Endothelial cell (in vitro differentiated cells): ENCODE results near the gene SPOCK1. TPM values are rescaled to one million over a fixed set of nuclear protein-coding genes. Genes with fewer than 3 reads are reported as not detected.

ENCODE experiments used
- DNase-seq: peaks from one replicate; pipeline ENCODE4 v3.0.0; 2021; ENCODE audit warnings: low spot score
- H3K27ac Mint-ChIP-seq: one replicate; pipeline ENCODE4 v1.8.0; 2021; ENCODE audit warnings: mixed read lengths, inconsistent platforms; ENCODE audit not compliant: unreplicated experiment
- H3K27me3 Mint-ChIP-seq: one replicate; pipeline ENCODE4 v1.8.0; 2021; ENCODE audit warnings: mild to moderate bottlenecking, moderate library complexity, mixed read lengths, inconsistent platforms; ENCODE audit not compliant: unreplicated experiment
- H3K36me3 Mint-ChIP-seq: one replicate; pipeline ENCODE4 v1.8.0; 2021; ENCODE audit warnings: mild to moderate bottlenecking, low read depth, mixed read lengths, inconsistent platforms; ENCODE audit not compliant: unreplicated experiment
- H3K4me1 Mint-ChIP-seq: one replicate; pipeline ENCODE4 v1.8.0; 2021; ENCODE audit warnings: mild to moderate bottlenecking, mixed read lengths, inconsistent platforms; ENCODE audit not compliant: unreplicated experiment
- H3K4me3 Mint-ChIP-seq: one replicate; pipeline ENCODE4 v1.8.0; 2021; ENCODE audit warnings: mild to moderate bottlenecking, mixed read lengths, inconsistent platforms; ENCODE audit not compliant: unreplicated experiment
- H3K9me3 Mint-ChIP-seq: one replicate; pipeline ENCODE4 v1.8.0; 2021; ENCODE audit warnings: mixed read lengths, inconsistent platforms; ENCODE audit not compliant: unreplicated experiment
- total RNA-seq: library from RNA; stranded (reverse); fragmentation: NEBNext Ultra II Directional; extraction: Animal tissue kit (Norgen Biotek cat#: 25700); gene quantifications from one replicate; pipeline ENCODE4 v1.2.1, GENCODE V29; 2021; ENCODE audit not compliant: unreplicated experiment
- TF ChIP-seq, protein P1 (sequence below): fragments of 200-600 bp; sonication (generic); IDR thresholded peaks from one replicate; pipeline ENCODE4 v1.5.0; 2021; ENCODE audit warnings: antibody characterized with exemption; ENCODE audit not compliant: unreplicated experiment

Gene SPOCK1
- total RNA-seq, 1 donor from 2014 or later: 8.7 TPM

DNA sequence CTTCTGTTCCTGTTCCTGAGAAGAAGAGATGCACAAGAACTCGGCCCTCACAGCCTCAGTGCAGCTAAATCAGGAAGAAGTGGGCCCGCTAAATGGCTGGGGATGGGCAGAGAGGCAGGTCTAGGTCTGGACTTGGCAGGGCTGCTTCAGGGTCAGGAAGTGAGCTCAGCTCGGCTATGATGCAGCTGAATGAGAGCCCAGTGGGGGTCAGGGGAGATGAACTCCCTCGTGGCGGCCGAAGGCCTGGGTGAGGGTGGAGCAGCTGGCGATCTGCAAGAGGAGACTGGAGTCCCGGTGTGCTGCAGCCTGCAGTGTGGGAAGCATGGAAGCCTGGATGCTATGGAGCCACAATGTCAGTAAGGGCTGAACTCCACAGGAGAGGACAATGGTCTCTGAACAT is 466.2 kb downstream of the SPOCK1 start:
- peaks cover 7% of the 10 kb centered on the region for H3K27me3 Mint-ChIP-seq
- H3K27ac Mint-ChIP-seq: peak overlapping the region; percentile 54
- peaks cover 3% of the 10 kb centered on the region for H3K36me3 Mint-ChIP-seq
- DNase-seq: no peak
- TF ChIP-seq, protein P1, sequence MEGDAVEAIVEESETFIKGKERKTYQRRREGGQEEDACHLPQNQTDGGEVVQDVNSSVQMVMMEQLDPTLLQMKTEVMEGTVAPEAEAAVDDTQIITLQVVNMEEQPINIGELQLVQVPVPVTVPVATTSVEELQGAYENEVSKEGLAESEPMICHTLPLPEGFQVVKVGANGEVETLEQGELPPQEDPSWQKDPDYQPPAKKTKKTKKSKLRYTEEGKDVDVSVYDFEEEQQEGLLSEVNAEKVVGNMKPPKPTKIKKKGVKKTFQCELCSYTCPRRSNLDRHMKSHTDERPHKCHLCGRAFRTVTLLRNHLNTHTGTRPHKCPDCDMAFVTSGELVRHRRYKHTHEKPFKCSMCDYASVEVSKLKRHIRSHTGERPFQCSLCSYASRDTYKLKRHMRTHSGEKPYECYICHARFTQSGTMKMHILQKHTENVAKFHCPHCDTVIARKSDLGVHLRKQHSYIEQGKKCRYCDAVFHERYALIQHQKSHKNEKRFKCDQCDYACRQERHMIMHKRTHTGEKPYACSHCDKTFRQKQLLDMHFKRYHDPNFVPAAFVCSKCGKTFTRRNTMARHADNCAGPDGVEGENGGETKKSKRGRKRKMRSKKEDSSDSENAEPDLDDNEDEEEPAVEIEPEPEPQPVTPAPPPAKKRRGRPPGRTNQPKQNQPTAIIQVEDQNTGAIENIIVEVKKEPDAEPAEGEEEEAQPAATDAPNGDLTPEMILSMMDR: no peak
- H3K9me3 Mint-ChIP-seq: peaks cover 4% of the 10 kb centered on the region
- H3K4me3 Mint-ChIP-seq: no peak overlapping the region
- peaks cover 41% of the 10 kb centered on the region for H3K4me1 Mint-ChIP-seq

DNA sequence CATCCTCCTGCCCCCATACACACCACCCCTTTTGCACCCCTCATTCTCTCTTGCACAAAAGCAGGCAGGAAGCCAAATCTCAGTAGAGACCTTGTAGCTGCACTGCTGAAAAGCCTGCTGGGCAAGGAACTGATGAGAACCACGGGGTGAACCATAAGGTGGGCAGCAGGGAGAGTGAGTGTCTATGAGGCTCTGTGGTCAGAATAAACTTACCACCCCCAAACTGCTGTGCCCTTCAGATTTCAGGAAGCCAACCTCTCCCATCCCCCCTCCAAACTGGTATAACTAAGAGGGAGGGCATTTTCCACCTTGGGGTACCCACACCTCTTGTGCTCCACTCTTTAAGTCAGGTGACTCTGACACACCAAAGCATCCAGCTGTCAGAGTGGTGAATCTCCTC is 471.4 kb downstream of the SPOCK1 start:
- no peaks in the 10 kb centered on the region for H3K9me3 Mint-ChIP-seq
- H3K4me1 Mint-ChIP-seq: peaks cover 15% of the 10 kb centered on the region
- DNase-seq: no peak
- no peaks in the 10 kb centered on the region for H3K27me3 Mint-ChIP-seq
- H3K27ac Mint-ChIP-seq: no peak overlapping the region
- TF ChIP-seq, protein P1: no peak
- no peak overlapping the region for H3K4me3 Mint-ChIP-seq
- no peaks in the 10 kb centered on the region for H3K36me3 Mint-ChIP-seq

GRCh38 chr5:137026296-137026695 is 472.8 kb downstream of the SPOCK1 start:
- TF ChIP-seq, protein P1: no peak
- Mint-ChIP-seq H3K27ac (no peak overlapping the region), H3K4me3 (no peak overlapping the region), H3K36me3 (no peaks in the 10 kb centered on the region), H3K9me3 (no peaks in the 10 kb centered on the region), H3K27me3 (no peaks in the 10 kb centered on the region), H3K4me1 (peaks cover 7% of the 10 kb centered on the region)
- DNase-seq: no peak

DNA sequence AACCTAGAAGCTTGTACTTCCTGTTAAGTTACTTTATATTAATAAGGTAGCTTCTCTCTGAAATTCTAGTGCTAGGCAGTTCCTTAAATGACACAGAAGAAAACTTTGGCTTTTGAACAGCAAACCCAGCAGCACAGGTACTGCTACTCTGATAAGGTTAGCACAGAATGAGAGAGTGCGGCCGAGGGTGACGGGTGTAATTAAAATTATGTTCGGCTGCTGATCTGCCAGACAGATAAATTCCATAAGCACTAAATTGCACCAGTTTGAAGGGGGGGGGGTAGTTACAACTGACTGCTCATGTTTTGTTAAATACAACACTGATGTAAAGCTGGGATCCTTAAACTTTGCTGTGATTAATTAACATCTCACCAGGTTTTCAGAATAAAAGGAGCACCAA is 475.1 kb downstream of the SPOCK1 start:
- DNase-seq: no peak
- H3K36me3 Mint-ChIP-seq: no peaks in the 10 kb centered on the region
- peaks cover 7% of the 10 kb centered on the region for H3K4me1 Mint-ChIP-seq
- no peaks in the 10 kb centered on the region for H3K27me3 Mint-ChIP-seq
- H3K9me3 Mint-ChIP-seq: no peaks in the 10 kb centered on the region
- H3K27ac Mint-ChIP-seq: no peak overlapping the region
- TF ChIP-seq, protein P1: no peak
- H3K4me3 Mint-ChIP-seq: no peak overlapping the region

GRCh38 chr5:137023371-137023770 is 475.8 kb downstream of the SPOCK1 start:
- Mint-ChIP-seq H3K4me1 (peaks cover 7% of the 10 kb centered on the region), H3K4me3 (no peak overlapping the region), H3K36me3 (no peaks in the 10 kb centered on the region), H3K9me3 (no peaks in the 10 kb centered on the region), H3K27ac (no peak overlapping the region), H3K27me3 (no peaks in the 10 kb centered on the region)
- TF ChIP-seq, protein P1: no peak
- DNase-seq: no peak
